Bronchial epithelial cell (primary cell): ENCODE measurements around the gene GMDS. TPM values are rescaled to one million over a fixed set of nuclear protein-coding genes. Genes with fewer than 3 reads are reported as not detected.

Experiments used
- DNase-seq: peaks from one replicate; pipeline ENCODE4 v3.0.0-alpha.2; 2010; ENCODE audit warnings: low read depth
- FAIRE-seq: peaks from 2 replicates; lab custom pipeline; 2011; peaks lifted over from hg19 to GRCh38; lab: Jason Lieb, UNC
- H3K27me3 ChIP-seq: 2 replicates; pipeline ENCODE4 v1.5.1; 2011; ENCODE audit warnings: low read length; ENCODE audit not compliant: control insufficient read depth, insufficient read depth
- H3K36me3 ChIP-seq: 2 replicates; pipeline ENCODE4 v1.5.1; 2011; ENCODE audit warnings: low read length; ENCODE audit not compliant: control insufficient read depth, insufficient read depth
- H3K4me3 ChIP-seq: 2 replicates; pipeline ENCODE4 v1.5.1; 2011; ENCODE audit warnings: mild to moderate bottlenecking, low read depth, low read length, control low read depth
- total RNA-seq: library from RNA; depleted of rRNA; stranded (reverse); fragments of >200 nt; gene quantifications from 2 replicates; pipeline ENCODE4 v1.2.1, GENCODE V29; 2014
- TF ChIP-seq, protein P1 (sequence below): IDR thresholded peaks from 2 replicates; pipeline ENCODE4 v1.5.1; 2011; ENCODE audit warnings: mild to moderate bottlenecking, moderate library complexity, low read length, control low read depth, inconsistent platforms; ENCODE audit not compliant: insufficient read depth, severe bottlenecking

The GMDS gene
- total RNA-seq, 1 donor from 2014 or later, result 8.2 TPM

DNA sequence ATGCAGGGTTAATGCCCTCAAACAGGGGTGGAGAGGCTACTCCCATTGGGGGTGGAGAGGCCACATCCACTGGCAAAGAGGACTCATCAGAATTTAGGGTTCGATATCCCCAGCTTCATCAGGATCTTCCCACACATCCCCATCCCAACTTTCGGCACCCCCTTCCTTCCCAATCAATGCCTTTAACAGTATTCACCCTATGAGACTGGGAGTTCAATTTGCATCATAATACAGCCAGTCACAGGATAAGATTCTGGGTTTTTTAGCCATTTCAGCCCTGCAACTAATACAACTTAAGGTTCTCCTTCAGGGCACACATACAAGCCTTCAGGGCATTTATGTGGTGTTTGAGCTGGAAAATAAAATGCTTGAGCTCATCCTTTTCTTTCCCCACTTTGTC lies 80.9 kb downstream of the GMDS start:
- FAIRE-seq, result no peak
- H3K27me3 ChIP-seq, result no peaks in the 10 kb centered on the region
- no peak overlapping the region for H3K4me3 ChIP-seq
- no peak for DNase-seq
- H3K36me3 ChIP-seq, result no peaks in the 10 kb centered on the region
- TF ChIP-seq, protein P1, sequence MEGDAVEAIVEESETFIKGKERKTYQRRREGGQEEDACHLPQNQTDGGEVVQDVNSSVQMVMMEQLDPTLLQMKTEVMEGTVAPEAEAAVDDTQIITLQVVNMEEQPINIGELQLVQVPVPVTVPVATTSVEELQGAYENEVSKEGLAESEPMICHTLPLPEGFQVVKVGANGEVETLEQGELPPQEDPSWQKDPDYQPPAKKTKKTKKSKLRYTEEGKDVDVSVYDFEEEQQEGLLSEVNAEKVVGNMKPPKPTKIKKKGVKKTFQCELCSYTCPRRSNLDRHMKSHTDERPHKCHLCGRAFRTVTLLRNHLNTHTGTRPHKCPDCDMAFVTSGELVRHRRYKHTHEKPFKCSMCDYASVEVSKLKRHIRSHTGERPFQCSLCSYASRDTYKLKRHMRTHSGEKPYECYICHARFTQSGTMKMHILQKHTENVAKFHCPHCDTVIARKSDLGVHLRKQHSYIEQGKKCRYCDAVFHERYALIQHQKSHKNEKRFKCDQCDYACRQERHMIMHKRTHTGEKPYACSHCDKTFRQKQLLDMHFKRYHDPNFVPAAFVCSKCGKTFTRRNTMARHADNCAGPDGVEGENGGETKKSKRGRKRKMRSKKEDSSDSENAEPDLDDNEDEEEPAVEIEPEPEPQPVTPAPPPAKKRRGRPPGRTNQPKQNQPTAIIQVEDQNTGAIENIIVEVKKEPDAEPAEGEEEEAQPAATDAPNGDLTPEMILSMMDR, result no peak

DNA sequence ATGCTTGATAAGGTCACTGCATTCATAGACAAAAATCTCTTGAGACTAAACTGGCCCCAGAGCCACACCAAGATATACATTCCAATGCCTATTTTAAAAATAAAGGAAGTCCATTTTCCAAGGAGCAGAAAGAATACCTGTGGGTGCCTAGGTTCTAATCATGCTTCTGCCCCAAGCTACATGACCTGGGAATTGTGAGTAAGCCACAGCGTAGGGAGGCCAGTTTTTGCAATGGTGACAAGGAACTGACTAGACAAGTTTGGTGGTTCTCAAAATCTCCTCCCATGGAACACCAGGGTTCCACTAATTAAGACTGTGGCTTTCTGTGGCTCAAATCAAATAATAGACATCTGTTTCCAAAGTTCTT lies 83.3 kb downstream of the GMDS start:
- TF ChIP-seq, protein P1, result no peak
- FAIRE-seq (no peak), DNase-seq (peak; percentile 56)
- H3K27me3 ChIP-seq, result no peaks in the 10 kb centered on the region
- H3K4me3 ChIP-seq, result no peak overlapping the region
- no peaks in the 10 kb centered on the region for H3K36me3 ChIP-seq

DNA sequence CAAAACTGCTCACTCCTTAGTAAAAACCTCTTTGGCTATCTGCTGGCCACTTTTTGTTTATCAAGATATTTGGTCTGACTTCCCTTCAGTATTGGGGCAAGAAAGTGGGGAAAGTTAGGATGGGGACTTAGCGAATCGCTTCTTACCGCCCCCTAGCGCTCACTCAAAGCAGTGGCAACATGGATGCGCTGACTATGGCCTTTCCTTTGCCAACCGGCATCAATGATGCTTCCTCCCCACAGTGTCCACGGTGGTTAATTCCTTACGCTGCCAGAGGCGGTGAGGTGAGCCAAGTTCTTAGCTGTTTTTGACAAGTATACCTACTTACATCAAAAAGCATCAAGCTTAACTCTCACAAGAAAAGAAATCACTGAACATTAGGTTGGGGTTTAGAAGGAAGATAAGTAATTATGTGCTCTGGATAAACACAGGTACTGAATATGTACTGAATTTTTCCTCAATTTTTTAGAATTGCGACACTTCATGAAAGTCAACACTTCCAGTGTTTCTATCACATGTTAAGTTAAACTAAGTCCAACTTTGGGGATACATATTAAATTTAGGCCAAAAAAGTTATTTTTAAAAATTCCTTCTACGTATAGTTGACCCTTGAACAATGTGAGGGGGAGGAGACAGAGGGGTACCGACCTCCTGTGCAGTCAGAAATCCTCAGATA lies 86.7 kb downstream of the GMDS start:
- Histone ChIP-seq H3K4me3 (no peak overlapping the region), H3K36me3 (no peaks in the 10 kb centered on the region), H3K27me3 (no peaks in the 10 kb centered on the region)
- TF ChIP-seq, protein P1, result peak; percentile 61
- FAIRE-seq (no peak), DNase-seq (peak; percentile 46)

DNA sequence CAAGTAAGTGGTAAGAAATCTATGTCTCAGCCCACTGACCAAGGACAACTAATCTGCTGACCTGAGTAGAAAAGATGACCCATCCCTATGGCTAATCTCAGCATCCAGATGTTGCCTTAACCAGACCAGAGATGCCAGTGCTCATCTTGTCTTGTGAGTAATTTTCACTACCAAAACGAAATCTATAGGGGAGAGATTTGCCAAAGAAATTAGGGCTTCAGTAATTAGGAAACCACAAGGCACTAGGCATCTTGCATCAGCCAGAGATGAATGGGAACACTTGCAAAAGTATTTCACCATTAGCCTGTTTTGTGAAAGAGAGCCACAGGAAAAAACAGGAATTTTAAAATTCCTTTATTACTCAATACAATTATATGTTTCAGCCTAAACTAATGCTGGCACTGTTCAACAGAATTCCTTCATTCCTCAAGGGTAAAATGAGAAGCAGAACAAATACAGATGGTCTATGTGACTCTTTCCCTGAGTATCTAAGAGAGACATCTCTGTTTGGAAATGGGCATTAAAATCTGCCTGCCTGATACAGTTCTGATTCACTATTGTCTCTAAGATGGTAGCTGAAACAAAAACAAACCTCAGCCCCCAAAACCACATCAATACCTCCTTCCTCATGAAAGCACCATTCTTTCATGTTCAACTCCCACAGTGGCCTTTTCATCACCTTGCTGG lies 87.8 kb downstream of the GMDS start:
- DNase-seq, result peak; percentile 16
- TF ChIP-seq, protein P1, result no peak
- H3K27me3 ChIP-seq, result no peaks in the 10 kb centered on the region
- FAIRE-seq, result no peak
- no peak overlapping the region for H3K4me3 ChIP-seq
- no peaks in the 10 kb centered on the region for H3K36me3 ChIP-seq

DNA sequence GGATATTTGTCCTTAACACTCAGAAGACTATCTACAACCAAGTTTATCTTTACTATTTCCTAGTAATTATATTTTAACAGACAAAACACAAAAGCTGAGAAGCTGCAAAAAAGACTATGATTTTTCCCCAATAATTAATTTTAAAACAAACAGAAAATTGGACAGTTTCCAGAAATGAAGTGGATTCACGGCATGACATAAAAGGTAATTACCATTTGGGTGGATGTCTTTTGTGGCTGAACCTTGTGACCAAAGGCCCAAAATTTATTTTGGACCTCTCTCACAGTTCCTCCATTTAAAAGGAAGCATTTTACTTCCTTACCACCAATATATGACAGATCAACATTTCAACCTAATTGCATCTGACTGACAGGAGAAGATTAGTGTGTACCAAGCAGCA lies 90.2 kb downstream of the GMDS start:
- no peak for DNase-seq
- H3K4me3 ChIP-seq, result no peak overlapping the region
- no peaks in the 10 kb centered on the region for H3K36me3 ChIP-seq
- H3K27me3 ChIP-seq, result no peaks in the 10 kb centered on the region
- FAIRE-seq, result no peak
- TF ChIP-seq, protein P1, result no peak
